Measurements from ENCODE around the gene IFITM10.
A peak's percentile ranks its signal among the peaks of the same experiment; 100 is the strongest.

IFITM10 gene

GRCh38 chr11:1694846-1695547, 55.4 kb downstream of the IFITM10 start:
- TF ChIP-seq TCF4 (CRISPR knock-in tag; IDR thresholded peaks at IDR 0.05; ENCODE audit: borderline replicate concordance) = no peak
- TF ChIP-seq GLIS3 (CRISPR knock-in tag; IDR thresholded peaks at IDR 0.05) = no peak
- TF ChIP-seq RARB (CRISPR knock-in tag; IDR thresholded peaks at IDR 0.05) = no peak
- no peak for TF ChIP-seq ZNF8 (CRISPR knock-in tag; IDR thresholded peaks at IDR 0.05)
- TF ChIP-seq ARNTL (CRISPR knock-in tag; IDR thresholded peaks at IDR 0.05; ENCODE audit: borderline replicate concordance, low read depth) = no peak
- TF ChIP-seq ESRRG (CRISPR knock-in tag; IDR thresholded peaks at IDR 0.05) = no peak
- TF ChIP-seq TSHZ2 (CRISPR knock-in tag; IDR thresholded peaks at IDR 0.05) = no peak
- no peak for TF ChIP-seq CSDC2 (CRISPR knock-in tag; IDR thresholded peaks at IDR 0.05)
- no peak for TF ChIP-seq CREB5 (CRISPR knock-in tag; IDR thresholded peaks at IDR 0.05; ENCODE audit: low read depth)
- TF ChIP-seq OSR1 (CRISPR knock-in tag; IDR thresholded peaks at IDR 0.05) = no peak
- TF ChIP-seq TOX (CRISPR knock-in tag; IDR thresholded peaks at IDR 0.05; ENCODE audit: borderline replicate concordance) = no peak
- no peak for TF ChIP-seq CSRNP3 (CRISPR knock-in tag; IDR thresholded peaks at IDR 0.05)
- ATAC-seq = no peak

- TF ChIP-seq ZNF70 (CRISPR knock-in tag; IDR thresholded peaks at IDR 0.05) (0 out of 2 replicates have a peak, but pooled peaks have one; percentile 10), CSRNP3 (CRISPR knock-in tag; IDR thresholded peaks at IDR 0.05) (no peak), ZFP3 (CRISPR knock-in tag; IDR thresholded peaks at IDR 0.05) (no peak), RARB (CRISPR knock-in tag; IDR thresholded peaks at IDR 0.05) (no peak)
- peak; percentile 96 for ATAC-seq
Measured at GRCh38 chr11:1694064-1694845, 56.1 kb downstream of the IFITM10 start.

- peak; percentile 92 for ATAC-seq
- TF ChIP-seq ISL1 (CRISPR knock-in tag; IDR thresholded peaks at IDR 0.05) (no peak), BACH2 (CRISPR knock-in tag; IDR thresholded peaks at IDR 0.05; ENCODE audit: borderline replicate concordance) (no peak), CREB5 (CRISPR knock-in tag; IDR thresholded peaks at IDR 0.05; ENCODE audit: low read depth) (no peak), TOX (CRISPR knock-in tag; IDR thresholded peaks at IDR 0.05; ENCODE audit: borderline replicate concordance) (no peak), POU6F1 (CRISPR knock-in tag; IDR thresholded peaks at IDR 0.05; ENCODE audit: borderline replicate concordance, low read depth) (no peak), ZNF565 (CRISPR knock-in tag; conservative IDR thresholded peaks at IDR 0.05; ENCODE audit: low read depth) (no peak), ARNTL (CRISPR knock-in tag; IDR thresholded peaks at IDR 0.05; ENCODE audit: borderline replicate concordance, low read depth) (no peak), TCF4 (CRISPR knock-in tag; IDR thresholded peaks at IDR 0.05; ENCODE audit: borderline replicate concordance) (no peak), ZFP30 (CRISPR knock-in tag; IDR thresholded peaks at IDR 0.05) (no peak), TSHZ2 (CRISPR knock-in tag; IDR thresholded peaks at IDR 0.05) (no peak), CSRNP3 (CRISPR knock-in tag; IDR thresholded peaks at IDR 0.05) (no peak)
Measured at GRCh38 chr11:1693327-1694063, 56.9 kb downstream of the IFITM10 start.
